ENCODE measurements around the gene FADS6.
"Not testable (repeated sequence)": the region's sequence is repeated elsewhere in the genome, so short reads cannot be mapped to it uniquely, and the experiment has no call there.

FADS6 gene

GRCh38 chr17:74870028-74870427 lies 23.4 kb downstream of the FADS6 start:
- not testable (repeated sequence) for DNase-seq (ENCODE audit: low read depth, low spot score)

DNA sequence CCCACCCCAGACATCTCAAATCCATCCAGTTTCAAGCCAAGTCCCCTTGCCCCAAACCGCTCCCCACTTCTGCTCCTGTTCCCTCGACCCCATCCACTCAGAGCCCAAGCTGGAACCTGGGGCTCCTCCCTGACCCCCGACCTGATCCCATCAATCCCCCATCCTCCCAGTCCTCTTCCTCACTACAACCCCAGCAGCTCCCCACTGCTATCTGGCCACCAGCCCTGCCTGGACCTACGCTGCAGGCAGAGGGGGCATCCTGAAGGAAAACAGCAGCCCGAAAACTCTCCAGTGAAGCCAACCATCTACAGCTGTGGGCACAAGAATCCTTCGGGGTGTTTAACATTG lies 24.6 kb downstream of the FADS6 start:
- no peak for DNase-seq (ENCODE audit: low read depth, low spot score)

DNA sequence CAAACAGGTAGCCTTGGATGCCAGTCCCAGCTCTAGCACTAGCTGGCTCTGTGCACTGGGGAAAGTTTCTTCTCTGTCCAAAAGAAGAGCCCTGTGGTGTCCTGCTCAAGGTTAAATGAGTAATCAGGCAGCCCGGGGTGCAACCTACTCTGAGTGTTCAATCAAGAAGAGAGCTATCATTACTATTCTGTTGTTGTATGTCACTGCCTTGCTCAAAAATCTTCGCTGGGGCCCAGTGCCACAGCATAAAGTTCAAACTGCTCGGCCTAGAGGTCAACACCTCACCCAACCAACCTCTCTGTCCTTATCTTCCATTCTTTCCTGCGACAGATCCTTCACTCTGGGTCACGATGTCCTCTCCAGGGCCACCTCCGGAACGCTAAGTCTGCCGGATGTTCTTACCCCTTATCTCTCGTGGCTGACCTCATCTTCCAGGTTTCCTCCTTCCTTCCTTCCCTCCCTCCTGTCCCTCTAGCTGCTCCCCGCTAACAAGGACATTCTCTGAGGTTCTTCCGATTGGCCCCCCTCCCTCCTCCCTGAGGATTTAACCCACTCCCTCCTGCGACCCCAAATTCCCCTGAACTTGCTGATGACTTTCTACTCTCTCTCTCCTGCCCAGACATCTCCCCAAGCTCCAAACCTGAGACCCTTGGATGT lies 25.1 kb downstream of the FADS6 start:
- no peak for DNase-seq (ENCODE audit: low read depth, low spot score)

DNA sequence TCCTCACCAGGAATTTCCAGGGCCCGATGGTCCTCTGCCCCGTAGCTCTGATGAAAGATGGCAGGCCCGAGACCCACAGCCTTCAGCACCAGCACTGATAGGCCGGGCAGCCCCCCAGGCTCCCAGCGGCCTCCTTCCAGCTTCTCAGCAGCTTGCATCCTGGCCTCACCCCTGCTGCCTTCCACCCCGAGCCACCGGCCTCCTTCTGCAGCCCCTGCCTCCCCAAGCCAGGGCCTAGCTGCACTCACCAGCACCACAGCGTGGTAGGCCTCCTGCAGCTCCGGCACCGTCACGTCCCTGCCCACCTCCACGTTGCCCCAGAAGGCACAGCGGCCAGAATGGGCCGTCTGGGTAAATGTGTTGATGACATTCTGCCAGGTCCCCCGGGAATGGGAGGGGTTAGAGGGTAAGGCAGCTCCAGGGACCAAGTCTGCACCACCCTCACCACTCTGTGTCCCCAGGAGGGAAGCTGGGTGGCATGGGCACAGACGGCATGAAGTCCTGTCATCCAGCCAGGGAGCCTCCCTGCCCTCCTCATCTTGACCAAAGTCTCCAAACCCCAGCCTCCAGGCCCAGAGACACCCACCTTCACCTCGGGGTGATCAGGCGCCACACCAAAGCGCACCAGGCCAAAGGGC lies 27.1 kb downstream of the FADS6 start:
- no peak for DNase-seq (ENCODE audit: low read depth, low spot score)

DNA sequence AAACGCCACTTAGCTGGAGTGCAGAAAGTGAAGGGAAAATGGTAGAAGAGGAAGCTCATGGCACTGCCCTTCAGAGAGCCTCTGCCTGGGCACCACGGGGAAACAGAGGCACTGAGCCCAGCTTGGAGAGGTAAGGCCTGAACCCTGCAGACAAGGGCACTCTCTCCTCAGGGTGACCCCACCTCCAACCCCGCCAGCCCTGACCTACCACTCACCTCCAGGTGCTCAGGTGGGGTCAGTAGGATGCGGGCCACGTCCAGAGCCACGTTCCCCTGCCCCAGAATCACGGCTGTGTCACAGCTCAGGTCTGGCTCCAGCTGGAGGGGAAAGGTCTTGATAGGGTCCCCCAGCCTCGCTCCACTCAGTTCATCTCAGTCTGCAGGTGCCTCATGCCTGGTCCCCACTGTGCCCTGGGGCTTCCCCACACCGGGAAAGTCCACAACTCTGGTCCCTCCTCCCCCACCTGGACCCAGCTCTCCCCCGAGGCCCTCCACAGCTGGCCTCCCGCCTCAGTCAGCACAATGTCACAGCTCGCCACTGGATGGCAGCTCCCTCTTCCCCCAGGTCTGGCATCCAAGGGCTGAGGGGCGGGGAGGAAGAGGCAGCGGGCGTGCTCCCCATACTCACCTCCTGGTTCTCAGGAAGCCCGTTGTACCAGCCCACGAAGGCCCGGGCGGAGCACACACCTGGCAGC lies 27.8 kb downstream of the FADS6 start:
- no peak for DNase-seq (ENCODE audit: low read depth, low spot score)

DNA sequence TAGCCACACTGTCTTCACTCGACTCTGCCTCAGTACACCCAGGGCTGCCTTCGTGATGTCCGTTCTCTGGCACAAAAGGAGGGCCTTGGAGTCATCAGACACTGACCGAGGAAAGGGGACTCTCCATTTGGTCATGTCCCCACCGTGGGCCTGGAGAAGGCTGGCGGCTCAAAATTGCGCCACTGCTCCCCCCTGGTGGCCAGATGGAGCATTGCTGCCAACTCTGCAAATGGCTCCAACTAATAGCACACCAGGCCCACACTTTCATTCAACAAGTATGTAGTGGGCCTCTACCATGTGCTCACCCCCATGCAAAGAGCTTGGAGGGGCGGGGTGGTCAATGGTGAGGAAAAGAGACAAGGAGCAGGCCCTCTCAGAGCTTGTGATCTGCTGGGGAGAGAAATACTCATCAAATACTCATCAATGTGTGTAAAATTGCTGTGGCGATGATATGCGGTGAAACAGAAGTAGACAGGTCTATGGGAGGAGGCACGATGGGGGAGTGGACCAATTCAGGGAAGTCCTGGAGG lies 28.5 kb downstream of the FADS6 start:
- peak; percentile 88 for DNase-seq (ENCODE audit: low read depth, low spot score)

GRCh38 chr17:74864297-74864865 lies 29.1 kb downstream of the FADS6 start:
- no peak for DNase-seq (ENCODE audit: low read depth, low spot score)

GRCh38 chr17:74863420-74864296 lies 29.8 kb downstream of the FADS6 start:
- no peak for DNase-seq (ENCODE audit: low read depth, low spot score)

DNA sequence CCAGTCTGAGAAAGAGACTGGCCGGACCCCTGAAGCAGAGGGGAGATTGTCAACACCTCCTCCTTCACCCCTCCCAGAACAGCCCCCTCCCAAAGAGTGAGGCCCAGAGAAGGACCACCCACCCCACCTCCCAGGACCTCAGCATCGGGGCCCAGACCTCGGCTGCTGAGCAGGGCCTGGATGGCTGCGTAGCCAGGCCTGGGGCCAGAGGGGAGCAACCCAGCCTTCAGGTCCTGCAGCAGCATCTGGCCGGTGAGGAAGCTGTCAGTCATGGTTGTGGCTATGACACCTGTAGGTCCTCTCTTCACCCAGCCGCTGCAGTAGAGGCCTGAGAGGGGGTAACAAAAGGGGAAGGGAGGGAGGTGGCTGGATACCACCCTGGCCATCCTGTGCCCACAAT lies 30.5 kb downstream of the FADS6 start:
- DNase-seq (ENCODE audit: low read depth, low spot score), result no peak

- peak; percentile 83 for DNase-seq (ENCODE audit: low read depth, low spot score)
Observed at GRCh38 chr17:74862108-74862901, 31.1 kb downstream of the FADS6 start.

- no peak for DNase-seq (ENCODE audit: low read depth, low spot score)
Observed at GRCh38 chr17:74861662-74862107, 31.7 kb downstream of the FADS6 start.

GRCh38 chr17:74860872-74861661 lies 32.4 kb downstream of the FADS6 start:
- DNase-seq (ENCODE audit: low read depth, low spot score), result no peak

DNA sequence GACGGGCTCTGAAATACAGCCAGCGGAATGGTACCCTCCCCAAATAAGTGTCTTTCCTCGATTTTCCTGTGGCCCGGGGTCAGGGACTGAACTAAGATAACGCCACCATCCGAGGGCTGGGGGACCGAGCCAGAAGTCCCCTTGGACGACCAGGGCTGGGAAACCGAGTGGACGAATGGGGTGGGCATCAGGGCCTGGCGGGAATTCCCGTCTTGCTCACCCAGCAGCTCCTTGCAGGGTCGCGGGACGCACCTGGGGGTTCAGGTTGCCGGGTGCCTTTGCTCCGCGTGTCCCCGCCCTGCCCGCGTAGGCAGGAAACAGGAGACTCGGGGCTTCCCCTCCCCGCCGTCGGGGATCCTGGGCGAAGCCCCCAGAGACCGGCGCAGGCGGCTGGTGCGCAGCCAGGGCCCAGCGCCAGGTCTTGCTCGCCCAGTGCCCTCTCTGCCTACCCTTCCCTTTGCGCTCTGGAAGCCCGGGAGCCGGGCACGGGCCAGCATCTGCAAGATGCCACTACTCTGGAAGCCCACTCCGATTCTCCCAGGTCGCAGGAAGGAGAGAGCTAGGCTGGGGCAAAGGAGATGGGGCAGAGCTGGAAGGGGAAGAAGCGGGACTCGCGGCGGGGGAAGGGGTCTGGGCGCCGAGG lies 33.1 kb downstream of the FADS6 start:
- no peak for DNase-seq (ENCODE audit: low read depth, low spot score)

- no peak for DNase-seq (ENCODE audit: low read depth, low spot score)
Observed at GRCh38 chr17:74859459-74860228, 33.8 kb downstream of the FADS6 start, which contains the start of gene GRIN2C. GRIN2C (minus strand) TSS chr17:74859885; CDS start chr17:74855092, 4,793 bp downstream.

DNA sequence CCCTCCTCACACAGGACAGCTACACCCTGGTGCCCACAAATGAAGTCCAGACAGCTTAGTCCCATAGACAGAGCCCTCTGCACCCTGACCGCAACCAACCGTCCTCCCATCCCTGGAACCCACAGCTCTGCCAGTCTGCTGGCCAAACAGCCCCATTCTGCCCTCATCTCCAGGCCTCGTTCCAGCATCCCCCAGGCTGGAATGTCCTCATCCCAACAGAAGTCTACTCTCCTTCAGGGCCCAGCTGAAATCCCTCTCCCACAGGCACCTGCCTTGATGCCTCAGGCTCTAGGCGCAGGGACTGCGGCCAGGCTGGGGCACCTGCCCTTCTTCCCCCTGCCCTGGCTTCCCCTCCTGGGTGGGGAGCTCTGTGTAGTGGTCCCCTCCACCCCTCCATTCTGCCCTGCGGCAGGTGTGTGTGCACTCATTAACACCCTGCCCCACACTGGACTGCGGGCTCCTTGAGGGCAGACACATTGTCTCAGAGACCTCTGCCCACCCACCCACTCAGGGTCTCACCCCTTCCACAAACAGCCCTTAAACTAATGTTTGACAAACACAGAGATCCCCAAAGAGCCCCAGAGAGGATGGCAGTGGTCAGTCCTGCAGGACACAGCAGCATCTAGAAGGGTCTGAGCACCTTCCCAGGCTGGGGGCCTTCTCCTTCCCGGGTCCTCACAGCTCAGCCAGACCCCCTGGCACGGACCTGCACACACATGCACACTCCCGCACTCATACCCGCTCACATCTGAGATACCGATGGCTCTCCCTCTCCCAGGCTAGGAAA lies 34.6 kb downstream of the FADS6 start:
- DNase-seq (ENCODE audit: low read depth, low spot score), result no peak

DNA sequence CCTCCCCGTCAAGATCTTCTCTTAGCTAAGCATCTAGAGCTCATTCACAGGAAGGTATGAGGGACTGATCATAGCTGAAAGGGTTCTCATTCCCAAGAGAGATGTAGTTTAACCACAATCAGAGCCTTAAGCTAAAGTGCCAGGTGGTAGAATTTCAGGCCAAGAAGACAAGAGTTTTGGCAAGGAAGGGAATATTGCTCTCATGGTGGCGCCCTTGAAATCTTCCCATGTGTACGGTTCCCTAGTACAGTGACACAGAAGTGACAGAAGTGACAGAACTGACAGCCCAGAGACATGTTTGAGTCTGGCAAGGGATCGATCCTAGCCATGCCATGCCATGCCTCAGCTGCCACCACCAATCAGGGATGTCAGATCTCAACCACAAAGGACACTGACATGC lies 36.2 kb downstream of the FADS6 start:
- DNase-seq (ENCODE audit: low read depth, low spot score), result no peak

- no peak for DNase-seq (ENCODE audit: low read depth, low spot score)
Observed at GRCh38 chr17:74856112-74856511, 37.3 kb downstream of the FADS6 start.

DNA sequence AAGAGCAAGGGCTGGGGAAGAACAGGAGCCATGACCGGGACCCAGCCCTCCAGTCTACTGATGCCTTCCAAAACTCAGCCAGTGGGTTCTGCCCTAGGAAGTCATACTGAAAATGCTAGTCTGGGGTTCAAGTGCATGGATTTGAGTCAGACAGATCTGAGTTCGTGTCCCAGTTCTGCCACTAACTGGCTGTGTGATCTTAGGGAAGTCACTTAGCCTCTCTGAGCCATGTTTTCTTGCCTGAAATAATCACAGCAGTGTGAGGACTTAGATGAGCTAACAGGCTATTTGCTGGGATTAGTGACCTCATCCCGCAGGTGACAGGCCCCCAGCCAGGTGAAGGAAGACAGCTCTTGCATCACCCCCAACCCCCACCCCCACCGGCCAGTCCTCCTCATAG lies 38.1 kb downstream of the FADS6 start:
- no peak for DNase-seq (ENCODE audit: low read depth, low spot score)

Data from ELF-1 (cell line).